Adrenal gland (tissue), 12 donors: Measurements from ENCODE around the gene NHERF2. TPM values are rescaled to one million over a fixed set of nuclear protein-coding genes. Genes with fewer than 3 reads are reported as not detected.

Source experiments
- DNase-seq, 7 donors: peaks; one replicate each; pipeline ENCODE4 v3.0.0-alpha.2; 2019 to 2020
- H3K27ac ChIP-seq, 5 donors: fragments of 200-600 bp; sonication (generic) in 4 of 5; 1 replicate in 3 of 5; 2 replicates in 2 of 5; pipeline versions ENCODE4 v1.5.1 to v1.8.0; 2016 to 2020; ENCODE audit warnings: mild to moderate bottlenecking in 1 of 5
- H3K27me3 ChIP-seq: fragments of 200-600 bp; 2 replicates; pipeline ENCODE4 v1.8.0; 2021
- H3K36me3 ChIP-seq, 2 donors: fragments of 200-600 bp; replicated peaks in 1 of 2; 1 replicate in 1 of 2; 2 replicates in 1 of 2; pipeline versions ENCODE4 v1.5.1 to v1.8.0; 2018 to 2022
- H3K4me1 ChIP-seq, 2 donors: fragments of 200-600 bp; replicated peaks in 1 of 2; 1 replicate in 1 of 2; 2 replicates in 1 of 2; pipeline versions ENCODE4 v1.5.1 to v1.8.0; 2018 to 2021
- H3K4me3 ChIP-seq, 4 donors: fragments of 200-600 bp; sonication (generic) in 3 of 4; one replicate each; pipeline ENCODE4 v1.5.1; 2016 to 2018
- H3K9me3 ChIP-seq, 3 donors: fragments of 200-600 bp; sonication (generic) in 1 of 3; replicated peaks in 1 of 3; 1 replicate in 2 of 3; 2 replicates in 1 of 3; pipeline versions ENCODE4 v1.5.1 to v1.8.0; 2016 to 2021
- CTCF ChIP-seq, 6 experiments: fragments of 450-650 bp in 4 of 6; fragments of 200-600 bp in 2 of 6; sonication (generic) in 1 of 6; IDR thresholded peaks; 1 replicate in 5 of 6; 2 replicates in 1 of 6; pipeline versions ENCODE4 v1.5.1 to v1.8.0; 2016 to 2021; ENCODE audit warnings: antibody characterized with exemption in 6 of 6, mild to moderate bottlenecking in 2 of 6, moderate library complexity in 1 of 6
- POLR2A ChIP-seq, 2 donors: fragments of 450-650 bp; IDR thresholded peaks; one replicate each; pipeline ENCODE4 v1.6.1; 2017; ENCODE audit warnings: antibody characterized with exemption in 2 of 2, mild to moderate bottlenecking in 2 of 2, moderate library complexity in 1 of 2
- WGBS, 4 donors: extraction: QIAGEN DNeasy Blood & Tissue Kit in 2 of 4; methylation state at CpG; one replicate each; pipeline versions ENCODE4 v1.1.5 to v1.1.7; 2013 to 2017; 5-methylcytosine and 5-hydroxymethylcytosine counted together
- intact Hi-C, 2 donors: fragments of 100-400 bp; cut with DNase I; formaldehyde crosslinking; loops; one replicate each; pipeline versions ENCODE4 v1.14.1 to v1.15.0; 2022 to 2023
- polyA plus RNA-seq, 3 donors: library from polyadenylated mRNA; stranded (reverse); fragments of 200-250 nt in 2 of 3; fragments of 350-450 nt in 1 of 3; fragmentation: Illumina TruSeq in 1 of 3; extraction: RNeasy Lipid Tissue Mini Kit (QIAGEN cat#74804) in 1 of 3; gene quantifications; one replicate each; pipeline ENCODE4 v1.2.3, GENCODE V29; 2013 to 2014
- total RNA-seq, 9 donors: library from RNA; depleted of rRNA in 4 of 9; stranded (reverse); fragments of >200 nt in 4 of 9; fragments of 120-200 nt in 1 of 9; fragmentation: NEBNext Ultra II Directional in 1 of 9; extraction: Animal tissue kit (Norgen Biotek cat#: 25700) in 1 of 9; gene quantifications; one replicate each; pipeline versions ENCODE4 v1.1.0 to v1.2.4, GENCODE V29; 2013 to 2023
- donor health status: healthy with polysubstance abuse.
- donor health status: Bipolar disorder and iron deficiency.
- donor health status: DM: yes; HTN: yes; CAD: no.
- donor health status: DM: no; HTN: no; CAD: no.
- donor health status: DM: no; HTN: no; CAD: no.
- donor health status: DM: yes; HTN: yes; CAD: no.

NHERF2 gene
- total and polyA plus RNA-seq, 12 donors: 12.5 to 263 (median 67.7) TPM

DNA sequence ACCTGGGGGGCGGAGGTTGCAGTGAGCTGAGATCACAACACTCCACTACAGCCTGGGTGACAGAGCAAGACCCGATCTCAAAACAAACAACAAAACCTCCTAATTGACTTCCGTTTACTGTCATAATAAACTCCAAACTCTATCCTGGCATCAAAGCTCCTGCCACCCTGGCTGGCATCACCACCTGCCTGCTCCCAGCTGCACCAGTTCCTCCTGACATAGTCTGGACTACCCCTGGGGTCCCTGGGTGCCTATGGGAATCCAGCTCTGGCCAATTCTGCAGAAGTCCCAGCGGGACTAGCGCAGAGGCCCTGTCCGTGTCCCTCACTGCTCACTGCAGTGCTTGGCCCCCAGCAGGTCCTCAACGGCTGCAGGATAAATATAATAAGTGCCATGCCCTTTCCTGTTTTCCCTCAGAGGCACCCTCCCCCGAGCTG lies 20.2 kb downstream of the NHERF2 start:
- WGBS, 4 donors: 4 to 29% (median 17%) methylated on average over 5 to 8 of the region's 8 CpGs
- peak overlapping the region in 2 of 4 donors; percentile 71 to 92 for H3K4me3 ChIP-seq
- intact Hi-C loops: no loop called here
- no peak for DNase-seq
- H3K36me3 ChIP-seq: peaks cover 0 to 17% of the 10 kb centered on the region in 2 donors
- no peaks in the 10 kb centered on the region for H3K9me3 ChIP-seq
- TF ChIP-seq CTCF (IDR thresholded peaks at IDR 0.05) (no peak), POLR2A (IDR thresholded peaks at IDR 0.05) (no peak)
- H3K4me1 ChIP-seq: peaks cover 6 to 18% of the 10 kb centered on the region in 2 donors
- peak overlapping the region in 2 of 5 donors; percentile 52 to 81 for H3K27ac ChIP-seq
- H3K27me3 ChIP-seq: no peaks in the 10 kb centered on the region

- H3K9me3 ChIP-seq: no peaks in the 10 kb centered on the region
- peak within 1 kb of the TSS in 3 of 5 donors; percentile 40 to 81 (median 52) for H3K27ac ChIP-seq
- 0 to 1% (median 0%) methylated on average over 15 to 81 of the region's 81 CpGs for WGBS, 4 donors
- peaks cover 6 to 18% of the 10 kb centered on the region in 2 donors for H3K4me1 ChIP-seq
- intact Hi-C loops: no loop called here
- DNase-seq: peak; percentile 96 to 99 (median 97)
- H3K4me3 ChIP-seq: peak within 1 kb of the TSS; percentile 9 to 92 (median 75)
- H3K27me3 ChIP-seq: no peaks in the 10 kb centered on the region
- peaks cover 0 to 17% of the 10 kb centered on the region in 2 donors for H3K36me3 ChIP-seq
- TF ChIP-seq CTCF (IDR thresholded peaks at IDR 0.05) (peak; percentile 17 to 72 (median 34)), POLR2A (IDR thresholded peaks at IDR 0.05) (peak; percentile 22 to 26)
Measured at GRCh38 chr16:2047330-2048115, 20.8 kb downstream of the NHERF2 start, which contains the start of the genes NTHL1 and TSC2. TSS of gene NTHL1 (minus strand) at chr16:2047834. CDS start at chr16:2047823, 11 bp downstream. TSS of gene TSC2 (plus strand) at chr16:2047985. CDS start at chr16:2048616, 631 bp downstream.

DNA sequence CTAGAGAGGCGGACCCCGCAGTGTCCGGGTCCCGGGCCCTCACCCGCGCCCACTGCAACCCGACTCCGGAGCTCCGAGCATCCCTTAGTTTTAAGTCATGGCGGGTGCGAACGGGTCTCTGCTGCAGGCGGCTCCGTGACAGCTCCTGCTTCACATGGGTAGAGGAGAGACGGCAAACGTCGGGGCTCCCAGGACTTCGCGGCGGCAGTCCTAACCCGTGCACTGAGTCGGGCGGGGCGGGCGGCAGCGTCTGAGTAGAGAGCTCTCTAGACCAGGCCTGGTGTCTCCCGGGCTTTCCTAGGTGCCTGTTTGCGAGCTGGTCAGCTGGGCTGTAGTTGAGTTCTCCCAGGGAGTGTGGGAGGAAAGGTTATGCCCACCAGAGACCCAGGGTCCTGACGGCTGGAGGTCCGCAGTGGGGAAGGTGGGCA lies 21.4 kb downstream of the NHERF2 start:
- H3K4me1 ChIP-seq: peaks cover 6 to 18% of the 10 kb centered on the region in 2 donors
- intact Hi-C loops: no loop called here
- TF ChIP-seq POLR2A (IDR thresholded peaks at IDR 0.05): no peak
- peak overlapping the region; percentile 9 to 92 (median 75) for H3K4me3 ChIP-seq
- WGBS, 4 donors: 0 to 1% (median 1%) methylated on average over 2 to 30 of the region's 30 CpGs
- no peaks in the 10 kb centered on the region for H3K9me3 ChIP-seq
- no peaks in the 10 kb centered on the region for H3K27me3 ChIP-seq
- DNase-seq: peak in 2 of 7 donors; percentile 35 to 65
- H3K36me3 ChIP-seq: peaks cover 0 to 22% of the 10 kb centered on the region in 2 donors
- peak overlapping the region in 2 of 5 donors; percentile 52 to 81 for H3K27ac ChIP-seq

DNA sequence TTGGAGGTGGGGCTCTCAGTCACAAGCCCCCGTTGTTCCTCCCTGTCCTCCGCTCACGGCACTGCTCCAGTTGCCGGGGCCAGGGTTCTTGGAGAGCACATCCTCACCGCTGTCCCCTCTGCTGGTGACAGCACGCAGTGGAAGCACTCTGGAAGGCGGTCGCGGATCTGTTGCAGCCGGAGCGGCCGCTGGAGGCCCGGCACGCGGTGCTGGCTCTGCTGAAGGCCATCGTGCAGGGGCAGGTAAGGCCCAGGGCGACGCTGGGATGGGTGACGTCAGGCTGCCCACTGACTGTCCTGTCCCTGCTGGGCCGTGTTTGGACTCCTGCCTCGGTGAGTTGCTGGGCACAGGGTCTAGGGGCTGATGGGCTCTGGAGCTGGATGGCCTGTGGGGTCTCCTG lies 26.5 kb downstream of the NHERF2 start:
- Histone ChIP-seq H3K36me3 (peaks cover 0 to 51% of the 10 kb centered on the region in 2 donors), H3K4me3 (no peak overlapping the region), H3K9me3 (no peaks in the 10 kb centered on the region), H3K27me3 (no peaks in the 10 kb centered on the region), H3K27ac (no peak overlapping the region), H3K4me1 (peaks cover 6 to 7% of the 10 kb centered on the region in 2 donors)
- no peak for DNase-seq
- WGBS, 4 donors: 93 to 95% (median 94%) methylated on average over 5 to 21 of the region's 21 CpGs
- TF ChIP-seq POLR2A (IDR thresholded peaks at IDR 0.05) (no peak), CTCF (IDR thresholded peaks at IDR 0.05) (no peak)
- intact Hi-C loops: no loop called here
